Raji (cell line): ENCODE measurements around the gene GREB1L.

ENCODE experiments used
- POLR2A ChIP-seq: IDR thresholded peaks from 2 replicates; pipeline ENCODE4 v1.6.1; 2011; ENCODE audit warnings: low read depth, low read length, control low read depth; ENCODE audit not compliant: insufficient read depth

The GREB1L gene

GRCh38 chr18:21459706-21460286 lies 217.8 kb downstream of the GREB1L start:
- no peak for TF ChIP-seq POLR2A

GRCh38 chr18:21461460-21461859 lies 219.4 kb downstream of the GREB1L start:
- no peak for TF ChIP-seq POLR2A

GRCh38 chr18:21463718-21464117 lies 221.7 kb downstream of the GREB1L start:
- TF ChIP-seq POLR2A, result no peak

GRCh38 chr18:21468514-21469164 lies 226.6 kb downstream of the GREB1L start:
- no peak for TF ChIP-seq POLR2A

- TF ChIP-seq POLR2A, result no peak
These were observed 230.7 kb downstream of the GREB1L start for GRCh38 chr18:21472741-21473140.

- TF ChIP-seq POLR2A, result no peak
These were observed 232.6 kb downstream of the GREB1L start for GRCh38 chr18:21474621-21475020.

- no peak for TF ChIP-seq POLR2A
These were observed 237.7 kb downstream of the GREB1L start for GRCh38 chr18:21479721-21480120.

GRCh38 chr18:21481739-21482138 lies 239.7 kb downstream of the GREB1L start:
- no peak for TF ChIP-seq POLR2A

GRCh38 chr18:21483051-21483450 lies 241.0 kb downstream of the GREB1L start:
- no peak for TF ChIP-seq POLR2A

GRCh38 chr18:21484851-21485636 lies 243.0 kb downstream of the GREB1L start:
- TF ChIP-seq POLR2A, result no peak

GRCh38 chr18:21486905-21487437 lies 244.9 kb downstream of the GREB1L start:
- TF ChIP-seq POLR2A, result no peak

- no peak for TF ChIP-seq POLR2A
These were observed 247.2 kb downstream of the GREB1L start for GRCh38 chr18:21489119-21489750.

GRCh38 chr18:21489919-21490495 lies 248.0 kb downstream of the GREB1L start:
- TF ChIP-seq POLR2A, result no peak

GRCh38 chr18:21490748-21491147 lies 248.7 kb downstream of the GREB1L start:
- TF ChIP-seq POLR2A, result no peak

GRCh38 chr18:21496277-21496835 lies 254.3 kb downstream of the GREB1L start:
- no peak for TF ChIP-seq POLR2A
